SK-N-MC (cell line): Measurements from ENCODE around the gene OR6K6.

Experiments used
- EZH2 ChIP-seq: fragments of 200-600 bp; sonication (generic); IDR thresholded peaks from one replicate; pipeline ENCODE4 v1.6.1; 2017; ENCODE audit warnings: antibody characterized with exemption
- POLR2AphosphoS5 ChIP-seq: IDR thresholded peaks from 2 replicates; pipeline ENCODE4 v1.6.1; 2012; ENCODE audit warnings: mild to moderate bottlenecking, low read depth, low read length, borderline replicate concordance

- no peak for TF ChIP-seq EZH2
- no peak for TF ChIP-seq POLR2AphosphoS5
These were observed 49.2 kb downstream of the OR6K6 start for GRCh38 chr1:158803678-158804077.
